ENCODE data around the gene TRERF1.
A peak's percentile ranks its signal among the peaks of the same experiment; 100 is the strongest.

The TRERF1 gene

DNA sequence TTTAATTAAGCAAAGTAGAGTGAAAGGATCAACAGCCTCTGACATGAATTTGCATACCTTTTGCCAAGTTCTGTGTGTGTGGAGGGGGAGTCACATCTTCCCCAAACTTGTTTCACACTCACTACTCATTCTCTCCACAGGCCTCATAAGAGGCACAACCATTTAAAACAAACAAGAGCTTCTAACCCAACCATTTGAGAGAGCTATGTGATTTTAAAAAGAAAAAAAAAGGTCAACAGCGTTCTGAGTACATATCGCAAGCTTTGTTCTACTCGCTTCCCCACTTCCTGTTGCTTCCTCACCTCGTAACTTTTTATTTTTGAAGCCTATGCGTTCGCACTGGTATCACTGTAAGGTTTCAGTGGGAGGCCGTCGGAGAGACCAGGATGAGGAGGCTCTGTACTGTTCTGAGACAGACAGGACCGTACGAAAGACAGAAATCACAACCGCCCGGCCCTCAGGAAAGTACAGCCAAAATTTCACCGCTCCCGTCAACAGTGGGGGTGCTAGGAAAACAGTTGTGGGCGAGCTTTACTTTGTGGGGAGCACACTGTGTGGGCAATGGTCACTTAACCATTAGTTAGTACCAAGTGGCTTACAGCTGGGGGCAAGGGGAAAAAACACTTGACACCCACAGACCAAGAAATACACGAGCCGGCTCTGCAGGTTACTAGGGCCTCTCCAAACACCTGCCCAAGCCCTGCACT lies 61.3 kb downstream of the TRERF1 start:
- DNase-seq, result peak; percentile 76

DNA sequence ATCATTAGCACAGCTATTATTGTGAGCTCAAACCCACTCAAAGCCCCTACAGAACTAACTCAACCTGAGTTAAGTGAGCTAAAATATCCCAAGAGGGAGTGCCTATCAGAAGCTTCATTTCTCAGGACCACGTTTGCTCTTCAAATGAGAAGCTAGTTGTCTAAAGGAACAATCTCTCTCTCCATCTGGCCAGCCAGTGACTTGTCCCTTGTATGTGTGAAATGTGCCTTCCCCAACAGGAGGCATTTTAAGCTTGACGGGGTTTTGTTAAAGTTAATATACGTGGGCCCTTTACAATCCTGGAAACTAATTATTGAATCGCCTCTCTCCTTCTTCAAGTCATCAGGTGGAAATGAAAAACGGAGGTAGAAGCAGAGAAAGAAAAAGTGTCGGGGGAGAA lies 62.0 kb downstream of the TRERF1 start:
- DNase-seq, result no peak

GRCh38 chr6:42388046-42388445 lies 63.7 kb downstream of the TRERF1 start:
- DNase-seq, result no peak

DNA sequence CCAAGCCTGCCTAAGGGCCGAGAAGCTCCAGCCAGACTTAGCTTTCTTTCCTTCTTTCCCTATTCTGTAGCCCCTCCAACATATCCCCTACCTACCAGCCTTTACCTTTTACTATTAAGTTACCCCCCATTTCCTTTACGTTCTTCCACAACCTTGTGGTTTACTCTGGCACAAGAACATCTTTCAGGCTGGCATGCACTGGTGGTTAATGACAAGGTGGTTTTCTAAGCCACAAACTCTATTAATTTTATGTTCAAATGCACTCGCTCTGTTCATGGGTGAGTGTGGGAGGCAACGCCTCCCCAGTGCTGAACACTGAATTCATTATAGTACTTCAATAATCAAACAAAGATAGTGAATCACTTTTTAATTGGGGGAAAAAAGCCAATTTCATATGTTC lies 64.4 kb downstream of the TRERF1 start:
- DNase-seq, result peak; percentile 64

GRCh38 chr6:42385339-42385738 lies 66.4 kb downstream of the TRERF1 start:
- DNase-seq, result no peak

- peak; percentile 32 for DNase-seq
Observed at GRCh38 chr6:42383421-42384205, 68.1 kb downstream of the TRERF1 start.

DNA sequence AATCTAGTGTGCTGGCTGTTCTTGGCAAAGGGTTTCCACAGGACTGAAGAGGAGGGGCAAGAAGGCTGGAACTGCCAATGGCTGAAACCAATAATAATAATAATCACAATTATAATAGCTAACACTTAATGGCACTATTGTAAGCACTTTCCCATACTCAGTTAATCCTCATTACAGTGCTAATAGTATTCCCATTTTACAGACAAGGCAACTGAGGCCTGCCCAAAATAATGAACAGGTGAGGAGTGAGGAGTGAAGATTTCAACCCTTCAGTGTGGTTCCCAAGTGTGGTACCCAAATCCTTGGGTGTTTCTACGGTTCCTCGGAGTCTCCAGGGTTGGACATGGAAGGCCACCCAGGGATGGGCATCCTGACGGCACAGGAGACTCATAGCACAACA lies 69.9 kb downstream of the TRERF1 start:
- no peak for DNase-seq

GRCh38 chr6:42380228-42380979 lies 71.3 kb downstream of the TRERF1 start:
- DNase-seq, result no peak

DNA sequence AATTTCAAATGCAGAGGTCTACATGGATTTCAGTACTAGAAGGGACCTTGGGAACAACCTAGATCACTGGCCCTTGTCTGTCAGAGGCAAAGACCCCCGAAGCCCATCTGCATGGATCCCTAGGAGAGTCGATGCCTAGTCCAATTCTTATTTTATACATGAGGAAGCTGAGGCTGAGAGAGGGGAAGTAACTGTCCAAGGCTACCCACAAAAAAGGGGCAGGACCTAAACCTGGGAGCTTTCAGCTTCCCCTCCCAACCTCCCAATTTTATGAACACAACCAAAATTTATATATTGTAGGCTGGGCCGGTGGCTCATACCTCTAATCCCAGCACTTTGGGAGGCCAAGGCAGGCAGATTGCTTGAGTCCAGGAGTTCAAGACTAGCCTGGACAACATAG lies 73.2 kb downstream of the TRERF1 start:
- DNase-seq, result no peak

DNA sequence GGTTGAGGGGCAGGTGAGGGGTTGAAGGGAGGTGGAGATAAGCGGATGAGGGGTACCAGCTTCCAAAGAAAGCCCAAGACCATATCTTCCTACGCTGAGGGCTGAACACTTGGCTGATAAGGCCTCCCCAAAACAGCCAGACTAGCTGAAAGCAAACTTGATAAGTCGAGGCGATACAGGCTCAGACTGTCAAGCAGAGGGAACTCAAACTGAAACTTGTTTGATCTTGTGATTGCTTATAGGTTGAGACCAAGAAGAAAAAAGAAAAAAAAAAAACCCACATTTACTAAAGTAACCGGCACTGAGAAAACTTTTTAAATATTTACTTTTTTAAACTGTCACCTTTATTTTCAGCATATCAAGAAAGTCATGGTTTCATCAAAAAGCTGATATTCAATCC lies 73.6 kb downstream of the TRERF1 start:
- peak; percentile 23 for DNase-seq

DNA sequence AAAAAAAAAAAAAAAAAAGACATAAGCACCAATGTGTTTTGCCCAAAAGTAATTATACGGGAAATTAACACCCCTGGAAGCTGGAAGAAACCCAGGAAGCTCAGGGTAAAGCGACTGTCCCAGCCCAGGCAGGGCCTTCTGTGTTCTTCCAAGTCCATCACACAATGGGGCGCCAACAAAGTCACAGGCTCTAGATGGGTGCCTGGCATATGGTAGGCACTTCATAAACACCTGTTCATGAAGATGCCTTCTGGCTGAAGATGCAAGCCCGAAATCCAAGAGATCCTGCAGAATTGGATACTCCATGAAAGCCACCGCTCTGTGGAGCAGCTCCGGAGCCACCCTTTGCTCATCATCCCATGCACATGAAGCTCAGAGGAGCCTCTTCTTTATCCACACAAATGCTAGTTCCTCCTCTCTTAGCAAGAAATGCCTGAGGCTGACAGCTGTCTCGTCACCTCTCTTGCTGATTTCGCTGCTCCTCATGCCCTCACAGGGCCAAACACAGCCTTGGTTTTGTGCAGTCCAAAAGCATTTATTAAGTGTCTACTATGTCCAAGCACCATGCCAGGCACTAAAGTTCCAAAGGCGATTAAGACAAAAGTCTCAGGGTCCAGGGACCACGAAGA lies 76.6 kb downstream of the TRERF1 start:
- no peak for DNase-seq

DNA sequence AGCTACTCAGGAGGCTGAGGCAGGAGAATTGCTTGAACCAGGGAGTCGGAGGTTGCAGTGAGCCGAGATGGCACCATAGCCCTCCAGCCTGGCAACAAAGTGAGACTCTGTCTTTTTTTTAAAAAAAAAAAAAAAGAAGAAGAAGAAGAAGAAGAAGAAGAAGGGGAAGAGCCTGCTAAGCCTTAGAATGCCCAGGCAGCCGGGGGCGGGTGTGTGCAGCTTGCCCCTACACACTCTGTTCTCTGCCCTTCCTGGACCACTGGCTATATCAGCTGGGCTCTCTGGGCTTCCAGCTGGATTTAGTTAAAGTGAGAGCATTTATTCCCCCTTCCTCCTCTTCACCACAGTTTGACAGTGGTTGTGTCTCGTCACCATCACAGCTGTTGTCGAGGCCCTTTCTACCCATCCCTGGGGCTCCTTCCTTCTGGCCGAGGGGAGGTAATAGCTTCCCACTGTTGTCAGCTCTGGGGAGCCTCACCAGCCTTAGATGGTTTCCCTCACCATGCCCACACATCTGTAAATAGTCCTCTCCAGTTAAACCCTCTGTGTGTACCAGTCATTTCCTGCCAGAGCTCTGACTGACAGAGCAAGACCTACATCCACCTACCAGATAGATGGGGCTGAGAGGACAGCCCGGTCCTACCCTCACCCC lies 77.6 kb downstream of the TRERF1 start:
- DNase-seq, result peak; percentile 15

- DNase-seq, result no peak
Observed at GRCh38 chr6:42372699-42373098, 79.0 kb downstream of the TRERF1 start.

GRCh38 chr6:42370323-42370985 lies 81.3 kb downstream of the TRERF1 start:
- DNase-seq, result no peak

GRCh38 chr6:42369568-42369967 lies 82.2 kb downstream of the TRERF1 start:
- peak; percentile 34 for DNase-seq

GRCh38 chr6:42368181-42368580 lies 83.5 kb downstream of the TRERF1 start:
- peak; percentile 81 for DNase-seq

DNA sequence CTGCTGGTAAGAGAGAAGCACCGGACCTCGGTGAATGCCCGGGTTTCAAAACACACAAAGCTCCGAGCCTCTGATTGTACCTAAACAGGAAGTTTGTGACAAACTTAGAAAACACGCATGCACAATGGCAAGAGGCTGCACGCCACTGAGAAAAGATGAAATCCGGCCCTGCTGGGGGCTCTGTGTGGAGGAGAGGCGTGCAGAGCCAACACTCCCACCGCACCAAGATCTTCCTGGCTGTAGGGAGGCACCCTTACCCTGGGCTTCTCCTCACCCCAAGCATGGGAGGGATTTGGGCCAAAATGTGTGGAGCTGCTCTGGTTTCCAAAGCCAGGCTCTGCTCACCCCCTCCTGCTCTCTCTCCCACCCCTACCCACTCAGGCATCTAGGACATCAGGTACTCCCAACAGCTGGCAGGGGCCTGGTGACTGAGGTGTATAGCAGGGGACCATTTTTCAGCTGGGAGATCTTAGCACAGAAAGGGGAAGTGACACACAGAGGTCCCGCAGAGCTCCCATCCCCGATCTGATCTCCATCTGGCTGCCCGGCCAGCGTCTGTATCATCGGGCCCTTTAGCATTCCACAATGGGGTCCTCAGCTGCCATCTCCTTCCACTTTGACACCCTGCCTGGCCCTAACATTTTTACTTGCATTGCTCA lies 84.2 kb downstream of the TRERF1 start:
- DNase-seq, result peak; percentile 30

GRCh38 chr6:42366999-42367352 lies 84.8 kb downstream of the TRERF1 start:
- no peak for DNase-seq

DNA sequence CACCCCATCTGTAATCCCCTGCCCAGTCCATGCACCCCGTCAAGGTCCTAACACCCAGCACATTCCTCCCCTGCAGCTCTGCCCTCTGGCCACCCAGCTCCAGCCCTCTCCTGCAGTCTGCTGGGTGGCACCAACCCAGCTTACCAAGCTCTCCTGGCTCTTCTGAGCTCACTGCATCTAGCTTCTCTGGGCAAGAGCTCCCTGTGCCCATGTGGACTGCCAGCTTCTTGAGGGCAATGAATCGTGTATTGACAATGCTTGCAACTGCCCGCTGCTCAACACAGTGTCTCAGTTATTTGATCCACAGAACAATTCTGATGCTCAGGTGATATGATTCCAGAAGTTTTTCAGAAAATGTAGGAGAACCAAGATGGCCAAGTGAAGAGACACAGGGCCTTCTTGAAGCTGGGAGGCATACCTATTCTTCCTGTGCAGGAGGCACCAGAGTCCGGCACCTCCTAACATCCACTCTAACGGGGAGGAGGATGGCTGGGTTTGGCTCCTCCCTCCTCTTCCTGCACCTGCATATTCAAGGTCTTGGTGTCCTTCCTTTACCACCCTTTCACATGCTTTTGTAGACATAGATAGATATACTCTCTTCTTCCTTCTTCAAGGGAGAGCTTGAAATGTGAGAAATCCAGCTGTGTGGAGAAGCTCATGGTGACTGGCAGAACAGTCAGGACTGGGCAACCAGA lies 85.6 kb downstream of the TRERF1 start:
- no peak for DNase-seq

DNA sequence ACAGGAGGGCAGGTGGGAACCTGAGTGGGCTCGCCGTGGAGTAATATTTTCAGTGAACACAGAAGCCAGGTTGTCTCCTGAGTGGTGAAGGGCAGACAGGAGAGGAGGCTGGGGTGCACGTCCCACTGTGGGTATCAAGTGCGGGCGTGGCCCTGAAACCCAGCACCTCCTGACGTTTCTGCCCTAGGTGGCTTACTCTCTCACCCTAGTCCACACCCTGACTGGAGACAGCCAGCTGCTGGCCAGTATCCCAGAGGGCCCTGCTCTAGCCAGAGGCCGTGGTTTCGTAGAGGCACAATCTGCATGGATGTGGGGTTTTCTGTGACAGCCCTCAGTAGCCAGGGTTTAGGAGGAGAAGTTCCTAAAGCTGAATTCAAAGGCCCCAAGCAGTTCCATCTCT lies 86.7 kb downstream of the TRERF1 start:
- no peak for DNase-seq

Measured in activated naive CD4-positive, alpha-beta T cell treated with Interleukin-2 at 50 U/mL for 16 hours (primary cell).